CD4-positive, alpha-beta T cell treated with Interleukin-4 for 1 hour (primary cell): ENCODE data around the gene ADRB2.
A peak's percentile ranks its signal among the peaks of the same experiment; 100 is the strongest.

Source experiments
- DNase-seq, 2 donors: peaks; one replicate each; pipeline ENCODE4 v3.0.0-alpha.2; 2020 to 2022

Gene ADRB2

DNA sequence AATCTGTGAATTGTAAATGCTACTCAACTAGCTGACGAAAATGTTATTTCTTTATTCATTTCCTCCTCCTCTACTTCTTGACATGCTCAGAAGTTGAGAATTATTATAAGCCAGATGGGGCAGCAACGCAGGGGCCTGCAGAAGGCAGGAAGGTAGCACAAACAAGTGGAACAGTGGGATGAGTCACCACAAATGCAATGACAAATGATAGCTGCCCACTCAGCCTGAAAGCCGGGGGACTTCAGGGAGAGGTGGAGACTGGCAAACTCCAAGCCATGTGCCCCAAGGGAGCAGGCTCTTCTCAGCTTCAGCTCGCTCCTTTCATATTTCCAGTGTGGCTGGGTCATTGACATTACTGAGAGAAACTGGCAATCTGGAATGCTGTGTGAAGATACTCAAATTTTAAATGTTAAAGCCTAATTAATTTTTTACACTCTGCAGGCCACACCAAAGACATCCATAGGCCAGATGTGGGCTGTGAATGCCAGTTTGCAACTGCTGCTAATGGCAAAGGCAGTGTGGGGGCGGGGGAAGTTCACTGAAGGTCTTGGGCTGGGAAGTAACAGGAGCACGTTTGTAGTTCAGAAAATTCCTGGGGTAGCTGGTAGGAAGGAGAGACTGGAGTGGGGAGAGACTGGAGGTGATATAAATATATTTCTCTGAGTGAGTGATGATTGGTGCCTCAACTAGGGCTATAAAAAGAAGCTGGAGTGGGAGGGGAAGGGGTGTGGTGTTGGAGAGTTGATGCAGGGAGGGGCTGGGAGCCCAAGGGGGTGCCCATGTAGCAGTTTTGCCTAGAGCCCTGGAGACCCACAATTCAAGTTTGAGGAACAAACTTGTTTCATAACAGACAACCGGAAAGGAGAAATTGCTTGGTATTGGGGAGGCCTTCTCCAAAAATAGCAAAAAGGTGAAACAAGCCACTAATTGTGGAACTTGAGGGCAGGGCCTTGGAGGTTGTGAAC is 20.8 kb upstream of the ADRB2 start:
- DNase-seq, result peak in 1 of 2 donors; percentile 26

DNA sequence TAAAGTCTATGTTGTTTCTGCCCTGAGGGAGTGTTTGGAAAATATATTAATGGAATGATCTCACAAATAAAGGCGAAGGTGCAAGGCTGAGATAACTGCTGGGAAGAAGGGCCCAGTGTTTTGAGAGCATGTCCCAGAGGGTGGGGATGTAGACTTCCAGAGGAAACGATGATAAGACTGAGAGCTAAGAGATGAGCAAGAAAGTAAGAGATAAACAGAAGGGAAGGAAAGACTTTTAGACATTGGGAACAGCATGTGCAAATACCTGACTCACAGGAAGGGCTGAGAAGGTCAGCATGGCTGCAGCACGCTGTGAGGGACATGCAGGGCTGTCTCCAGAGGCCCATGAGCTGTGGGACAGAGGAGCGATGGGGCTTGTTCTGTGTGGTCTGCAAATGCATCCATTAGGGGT is 19.9 kb upstream of the ADRB2 start:
- DNase-seq, result no peak

DNA sequence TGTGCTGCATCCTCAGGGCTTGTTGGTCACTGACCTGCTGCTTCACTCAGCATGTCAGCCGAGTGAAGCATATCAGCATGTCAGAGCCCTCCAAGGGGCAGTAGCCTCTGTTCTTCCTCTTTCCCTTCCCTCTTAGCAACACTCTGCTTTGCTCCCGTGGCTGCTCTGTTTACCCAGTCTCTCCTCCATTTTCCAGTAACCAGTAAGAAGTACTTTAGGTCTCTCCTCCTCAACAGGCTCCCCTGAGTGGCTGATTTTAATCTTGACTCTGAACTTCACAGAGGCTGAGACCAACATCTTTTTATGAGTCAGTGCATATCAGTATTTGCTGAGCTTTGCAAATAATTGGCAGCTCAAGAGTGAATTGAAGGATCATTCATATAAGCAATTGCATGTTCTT is 18.6 kb upstream of the ADRB2 start:
- no peak for DNase-seq

DNA sequence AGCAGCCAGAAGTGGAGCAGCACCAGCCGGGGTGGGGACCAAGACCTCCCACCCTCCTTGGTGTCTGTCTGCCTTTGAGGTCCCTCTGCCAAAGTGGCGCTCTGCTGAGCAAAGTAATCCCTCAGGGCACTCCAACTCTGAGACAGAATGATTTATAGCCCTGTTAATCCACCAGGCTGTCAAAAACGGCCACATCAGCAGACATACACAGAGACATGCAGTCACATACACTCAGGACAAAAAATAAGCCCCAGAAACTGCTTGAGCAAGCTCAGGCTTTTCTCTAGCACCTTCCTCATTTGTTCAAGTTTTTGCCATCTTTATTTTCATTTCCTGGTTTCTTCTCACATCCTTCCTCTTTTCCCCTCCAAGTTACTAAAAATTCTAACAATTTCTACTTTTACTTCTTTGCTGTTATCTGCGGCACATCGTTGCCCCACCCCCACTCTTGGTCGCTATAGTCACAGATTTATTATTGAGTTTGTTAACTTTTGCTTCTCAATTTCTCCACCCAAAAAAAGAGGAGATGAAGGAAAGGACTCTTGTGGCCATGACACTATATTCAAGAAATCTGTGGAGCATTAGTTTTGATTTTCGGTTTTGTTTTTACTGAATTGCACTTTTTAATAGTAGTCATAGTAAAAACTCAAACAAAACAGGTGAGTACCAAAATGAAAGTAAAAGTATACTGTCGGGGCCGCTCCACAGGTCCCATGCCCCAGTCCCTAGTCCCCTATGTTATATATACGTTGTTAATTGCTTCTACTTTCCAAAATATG is 17.4 kb upstream of the ADRB2 start:
- DNase-seq, result peak; percentile 65 to 72

DNA sequence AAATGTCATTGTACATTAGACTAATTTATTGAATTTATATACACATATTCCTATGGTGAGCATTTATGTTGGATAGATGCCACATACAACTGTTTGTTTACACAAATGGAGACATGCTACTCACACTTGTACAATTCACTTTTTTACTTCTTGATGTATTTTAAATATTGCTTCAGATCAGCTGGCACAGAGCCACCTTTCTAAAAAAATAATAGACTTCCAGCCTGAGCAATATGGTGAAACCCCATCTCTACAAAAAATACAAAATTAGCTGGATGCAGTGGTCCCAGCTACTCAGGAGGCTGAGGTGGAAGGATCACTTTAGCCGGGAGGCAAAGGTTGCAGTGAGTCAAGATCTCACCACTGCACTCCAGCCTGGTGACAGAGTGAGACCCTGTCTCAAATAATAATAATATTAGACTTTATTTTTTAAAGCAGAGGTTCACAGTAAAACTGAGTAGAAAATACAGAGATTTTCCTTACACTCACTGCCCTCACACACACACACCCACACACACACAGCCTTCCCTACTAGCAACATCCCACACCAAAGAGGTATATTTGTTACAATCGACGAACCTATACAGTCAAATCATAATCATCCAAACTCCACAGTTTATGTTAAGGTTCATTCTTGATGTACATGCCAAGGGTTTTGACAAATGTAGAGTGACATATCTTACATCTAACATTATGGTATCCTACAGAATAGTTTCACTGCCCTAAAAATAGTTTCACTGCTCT is 16.5 kb upstream of the ADRB2 start:
- no peak for DNase-seq

DNA sequence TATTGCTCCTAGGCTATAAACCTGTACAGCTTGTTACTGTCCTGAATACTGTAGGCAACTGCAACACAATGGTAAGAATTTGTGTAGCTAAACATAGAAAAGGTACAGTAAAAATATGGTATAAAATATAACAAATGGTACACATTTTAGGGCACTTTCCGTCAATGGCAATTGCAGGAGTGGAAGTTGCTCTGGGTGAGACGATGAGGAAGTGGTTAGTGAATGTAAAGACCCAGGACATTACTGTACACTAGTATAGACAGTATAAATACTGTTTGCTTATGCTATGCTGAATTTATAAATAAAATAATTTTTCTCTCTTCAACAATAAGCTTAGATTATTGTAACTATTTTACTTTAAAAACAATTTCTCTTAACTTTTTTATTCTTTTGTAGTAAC is 15.6 kb upstream of the ADRB2 start:
- no peak for DNase-seq

DNA sequence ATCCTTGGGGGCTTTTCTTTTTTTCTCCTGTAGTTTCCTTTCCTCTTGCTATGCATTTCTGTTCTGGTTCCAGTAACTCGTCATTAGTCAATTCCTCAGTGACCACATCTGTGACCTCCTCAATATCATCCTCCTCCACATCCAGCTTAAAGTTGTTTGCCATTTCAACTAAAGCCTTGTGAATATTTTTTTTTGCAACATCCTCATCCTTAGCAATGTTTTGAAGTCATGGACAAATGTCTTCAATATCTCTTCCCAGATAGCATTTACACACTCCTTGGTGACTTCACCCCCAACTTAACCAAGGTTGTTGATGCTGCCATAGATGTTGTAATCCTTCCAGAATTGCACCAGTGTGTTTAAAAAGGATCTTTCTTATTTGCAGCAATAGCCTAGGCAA is 14.7 kb upstream of the ADRB2 start:
- DNase-seq, result no peak

DNA sequence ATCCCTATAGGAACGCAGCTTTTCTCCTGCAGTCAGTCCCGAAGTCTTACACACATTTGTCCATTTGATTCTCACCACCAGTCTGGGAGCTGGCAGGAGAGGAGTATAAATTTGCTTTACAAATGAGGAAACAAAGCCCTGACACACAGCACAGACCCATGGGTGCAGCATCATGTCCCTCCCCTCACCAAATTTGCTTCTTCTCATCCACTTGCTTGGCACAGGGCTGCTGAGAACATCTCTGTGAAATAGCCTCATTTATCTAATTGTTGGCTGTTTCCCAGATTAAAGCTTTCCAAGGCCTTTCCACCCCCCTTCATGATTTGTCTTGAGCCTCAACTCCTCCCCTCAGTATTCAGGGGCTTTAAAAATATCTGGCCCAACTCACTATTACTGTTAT is 11.3 kb upstream of the ADRB2 start:
- DNase-seq, result no peak

DNA sequence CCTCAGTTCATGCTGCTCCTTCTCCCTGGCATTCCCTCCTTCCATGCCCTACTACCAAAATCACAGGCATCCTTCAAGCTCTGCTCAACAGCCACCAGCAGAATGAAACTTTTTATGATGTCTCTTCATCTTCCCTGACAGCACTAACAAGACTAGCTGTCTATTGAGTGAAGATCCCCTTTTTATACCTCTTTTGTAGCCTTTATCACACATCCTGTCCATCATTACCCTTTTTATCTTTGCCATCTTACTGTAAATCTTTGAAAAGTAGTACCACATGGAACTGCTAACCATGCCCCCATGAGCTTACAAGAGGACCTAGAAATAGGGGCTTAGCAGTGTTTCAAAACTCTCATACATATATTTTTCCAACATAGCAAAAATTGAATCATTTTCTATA is 10.8 kb upstream of the ADRB2 start:
- no peak for DNase-seq

DNA sequence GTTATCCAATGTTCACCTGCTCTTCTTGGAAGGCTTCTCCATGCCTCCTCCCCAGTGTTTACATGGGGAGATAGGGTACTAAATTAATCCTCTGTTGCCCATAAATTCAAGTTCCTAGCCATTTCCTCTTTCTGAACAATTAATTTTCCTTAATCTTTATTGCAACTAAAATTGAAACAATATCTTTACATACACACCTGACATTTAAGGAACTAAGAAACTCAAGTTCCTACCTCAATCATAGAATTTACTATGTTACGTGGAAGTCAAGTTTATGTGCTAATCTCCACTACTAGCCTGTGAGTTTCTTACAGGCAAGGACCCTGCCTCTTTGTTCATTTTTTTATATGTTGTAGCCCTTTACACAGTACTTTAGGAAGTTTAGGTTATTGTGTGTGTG is 10.1 kb upstream of the ADRB2 start:
- no peak for DNase-seq

DNA sequence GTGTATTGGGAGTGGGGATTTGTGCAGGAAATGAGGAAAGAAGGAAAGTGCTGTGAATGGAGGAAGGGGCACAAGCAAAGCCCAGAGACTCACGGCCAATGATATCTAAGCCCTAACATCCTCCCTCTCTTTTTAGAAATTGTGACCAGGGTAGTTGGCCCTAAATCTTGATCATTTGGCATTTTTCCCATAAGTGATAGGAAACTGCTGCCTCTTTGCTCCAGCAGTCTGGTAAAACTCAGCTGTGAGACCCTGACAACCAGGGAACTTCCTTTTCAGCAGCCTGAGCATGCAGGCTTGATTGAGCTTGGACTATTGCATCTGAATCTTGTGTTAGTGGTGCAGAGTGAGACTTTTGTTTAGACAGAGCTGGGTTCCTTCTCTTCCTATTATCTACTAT is 9.6 kb upstream of the ADRB2 start:
- no peak for DNase-seq

DNA sequence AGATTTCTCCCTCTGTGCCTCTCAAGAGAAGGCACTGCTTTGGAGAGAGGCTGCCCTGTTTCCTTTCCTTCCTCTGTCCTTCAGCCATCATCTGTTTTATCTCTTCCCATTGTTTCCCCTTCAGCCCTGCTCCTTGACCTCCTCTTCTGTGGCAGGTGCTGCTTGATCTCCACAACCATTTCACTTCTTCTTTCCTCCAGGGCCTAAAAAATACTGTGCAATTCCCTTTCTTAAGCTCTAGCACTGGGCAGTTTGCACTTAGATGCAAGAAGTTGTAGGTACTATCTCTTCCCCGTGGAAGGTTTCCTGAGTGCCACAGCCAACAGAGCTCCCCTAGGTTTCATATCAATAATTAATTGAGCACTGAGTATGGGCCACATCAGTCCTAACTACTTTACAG is 8.8 kb upstream of the ADRB2 start:
- no peak for DNase-seq

DNA sequence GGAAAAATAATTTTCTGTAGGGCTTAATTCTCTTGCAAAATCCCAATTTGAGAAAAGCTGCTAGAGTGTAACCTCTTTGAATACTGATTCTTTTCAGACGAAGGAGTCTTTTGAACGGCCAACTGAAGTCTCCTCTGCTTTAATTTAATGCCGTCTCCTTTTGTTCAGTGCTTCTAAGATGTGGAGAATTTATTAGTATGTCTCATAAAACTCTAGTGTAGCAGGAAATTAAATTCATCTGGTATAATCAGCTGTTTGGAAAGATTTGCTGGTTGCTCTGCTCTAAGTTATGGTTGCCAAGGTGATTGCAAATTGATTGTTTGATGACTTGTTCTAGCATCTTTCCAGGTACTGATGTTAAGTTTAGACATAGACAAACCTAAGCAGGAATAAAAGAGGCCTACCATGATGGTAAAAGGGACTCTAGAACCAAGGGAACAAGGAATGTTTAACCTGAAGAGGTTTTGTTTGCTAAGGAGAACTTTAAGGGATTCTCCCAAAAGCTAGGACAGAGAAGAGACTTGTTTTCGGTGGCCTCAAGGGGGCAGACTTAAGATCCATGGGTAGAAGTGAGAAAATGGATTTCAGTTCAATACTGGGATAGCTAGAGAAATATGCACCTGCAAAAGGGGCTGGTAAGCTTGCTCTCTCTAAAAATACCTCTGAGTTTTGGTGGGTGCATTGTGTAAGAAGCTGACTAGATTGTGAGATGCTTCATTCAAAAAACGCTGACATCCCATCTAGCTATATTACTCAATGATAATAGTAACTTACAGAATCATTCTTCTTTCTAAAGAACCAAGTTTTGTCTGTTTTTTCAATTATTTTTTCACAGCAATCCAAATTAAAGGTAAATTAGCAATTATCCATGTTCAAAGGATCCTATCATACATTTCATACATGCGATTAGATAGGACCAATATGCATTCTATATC is 5.7 kb upstream of the ADRB2 start:
- DNase-seq, result peak in 1 of 2 donors; percentile 52

DNA sequence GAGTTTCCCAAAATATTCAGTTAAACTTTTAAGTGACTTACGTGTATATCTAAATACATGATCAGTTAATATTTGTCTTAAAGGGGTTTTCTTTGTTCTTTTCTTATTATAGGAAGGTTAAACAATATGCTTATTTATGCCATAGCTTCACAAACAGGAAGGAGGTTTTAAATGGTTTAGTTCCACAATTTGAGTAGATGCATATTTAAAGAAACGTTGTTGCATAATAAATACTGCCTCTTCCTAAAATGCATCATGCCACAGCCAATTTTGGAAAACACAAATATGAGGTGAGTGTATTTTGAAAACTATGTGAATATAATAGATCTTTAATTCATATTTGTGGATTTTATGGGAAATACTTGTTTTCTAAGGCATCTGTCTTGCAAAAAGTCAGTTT is 2.5 kb upstream of the ADRB2 start:
- no peak for DNase-seq

DNA sequence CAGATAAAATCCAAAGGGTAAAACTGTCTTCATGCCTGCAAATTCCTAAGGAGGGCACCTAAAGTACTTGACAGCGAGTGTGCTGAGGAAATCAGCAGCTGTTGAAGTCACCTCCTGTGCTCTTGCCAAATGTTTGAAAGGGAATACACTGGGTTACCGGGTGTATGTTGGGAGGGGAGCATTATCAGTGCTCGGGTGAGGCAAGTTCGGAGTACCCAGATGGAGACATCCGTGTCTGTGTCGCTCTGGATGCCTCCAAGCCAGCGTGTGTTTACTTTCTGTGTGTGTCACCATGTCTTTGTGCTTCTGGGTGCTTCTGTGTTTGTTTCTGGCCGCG is 727 bp upstream of the ADRB2 start:
- DNase-seq, result no peak

DNA sequence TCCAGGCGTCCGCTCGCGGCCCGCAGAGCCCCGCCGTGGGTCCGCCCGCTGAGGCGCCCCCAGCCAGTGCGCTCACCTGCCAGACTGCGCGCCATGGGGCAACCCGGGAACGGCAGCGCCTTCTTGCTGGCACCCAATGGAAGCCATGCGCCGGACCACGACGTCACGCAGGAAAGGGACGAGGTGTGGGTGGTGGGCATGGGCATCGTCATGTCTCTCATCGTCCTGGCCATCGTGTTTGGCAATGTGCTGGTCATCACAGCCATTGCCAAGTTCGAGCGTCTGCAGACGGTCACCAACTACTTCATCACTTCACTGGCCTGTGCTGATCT is 294 bp downstream of the ADRB2 start:
- DNase-seq, result no peak

DNA sequence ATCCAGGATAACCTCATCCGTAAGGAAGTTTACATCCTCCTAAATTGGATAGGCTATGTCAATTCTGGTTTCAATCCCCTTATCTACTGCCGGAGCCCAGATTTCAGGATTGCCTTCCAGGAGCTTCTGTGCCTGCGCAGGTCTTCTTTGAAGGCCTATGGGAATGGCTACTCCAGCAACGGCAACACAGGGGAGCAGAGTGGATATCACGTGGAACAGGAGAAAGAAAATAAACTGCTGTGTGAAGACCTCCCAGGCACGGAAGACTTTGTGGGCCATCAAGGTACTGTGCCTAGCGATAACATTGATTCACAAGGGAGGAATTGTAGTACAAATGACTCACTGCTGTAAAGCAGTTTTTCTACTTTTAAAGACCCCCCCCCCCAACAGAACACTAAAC is 1.3 kb downstream of the ADRB2 start:
- DNase-seq, result no peak

DNA sequence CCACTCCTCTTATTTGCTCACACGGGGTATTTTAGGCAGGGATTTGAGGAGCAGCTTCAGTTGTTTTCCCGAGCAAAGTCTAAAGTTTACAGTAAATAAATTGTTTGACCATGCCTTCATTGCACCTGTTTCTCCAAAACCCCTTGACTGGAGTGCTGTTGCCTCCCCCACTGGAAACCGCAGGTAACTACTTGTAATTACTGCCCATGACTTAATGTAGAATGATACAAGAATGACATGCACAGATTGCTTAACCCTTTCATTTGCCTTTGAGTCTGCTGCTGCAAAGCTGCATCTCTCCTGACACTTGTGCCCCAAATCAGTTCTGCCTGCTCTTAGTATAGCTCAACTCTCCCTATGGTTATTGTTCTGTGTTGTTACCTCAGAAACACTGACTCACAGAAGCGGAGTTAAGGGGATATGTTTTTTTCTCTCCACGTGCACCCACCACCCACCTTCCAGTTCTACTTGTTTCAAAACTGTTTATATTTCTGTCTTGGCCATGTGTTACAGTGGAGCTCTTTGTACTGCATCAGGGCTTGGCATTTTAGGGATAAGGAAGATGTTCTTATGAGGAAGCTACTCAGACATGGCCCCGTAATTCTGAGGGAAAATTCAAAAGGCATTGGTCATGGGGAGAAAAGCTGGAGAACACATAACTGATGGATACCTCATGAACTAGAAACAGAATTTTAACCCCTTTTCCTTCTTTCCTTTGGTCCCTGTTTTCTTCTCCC is 2.3 kb downstream of the ADRB2 start:
- DNase-seq, result peak in 1 of 2 donors; percentile 22

DNA sequence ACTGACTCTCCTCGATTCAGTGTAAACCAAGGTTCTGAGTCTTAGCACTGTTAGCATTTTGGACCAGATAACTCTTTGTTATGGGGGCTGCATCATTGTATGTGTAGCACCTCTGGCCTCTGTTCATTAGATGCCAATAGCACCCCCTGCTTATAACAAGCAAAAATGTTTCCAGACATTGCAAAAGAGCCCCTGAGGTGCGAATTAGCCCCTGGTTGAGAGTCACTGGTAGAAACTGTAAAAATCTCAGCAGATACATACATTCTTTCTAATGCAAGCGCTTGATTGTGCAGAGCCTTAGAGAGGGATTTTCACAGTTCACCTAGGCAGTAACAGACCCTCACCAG is 2.8 kb downstream of the ADRB2 start:
- no peak for DNase-seq

DNA sequence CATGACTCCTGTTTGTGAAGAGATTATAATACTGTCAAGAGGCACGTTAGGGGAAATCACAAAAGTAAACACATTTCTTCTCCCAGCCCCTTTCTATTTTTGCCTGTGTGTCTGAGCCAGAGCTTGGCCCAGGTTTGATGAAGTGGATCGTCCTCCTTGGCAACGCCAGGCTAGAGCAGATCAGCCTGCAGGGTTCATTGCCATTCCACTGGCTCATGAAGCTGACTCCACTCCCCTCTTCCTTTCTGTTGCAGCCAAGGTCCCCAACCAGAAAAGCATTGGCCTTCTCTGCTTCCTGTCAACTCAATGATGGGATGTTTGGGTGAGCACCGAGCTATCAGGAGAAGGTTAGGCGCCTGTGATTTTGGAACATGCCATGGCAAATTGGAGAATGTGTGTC is 3.3 kb downstream of the ADRB2 start:
- DNase-seq, result no peak

DNA sequence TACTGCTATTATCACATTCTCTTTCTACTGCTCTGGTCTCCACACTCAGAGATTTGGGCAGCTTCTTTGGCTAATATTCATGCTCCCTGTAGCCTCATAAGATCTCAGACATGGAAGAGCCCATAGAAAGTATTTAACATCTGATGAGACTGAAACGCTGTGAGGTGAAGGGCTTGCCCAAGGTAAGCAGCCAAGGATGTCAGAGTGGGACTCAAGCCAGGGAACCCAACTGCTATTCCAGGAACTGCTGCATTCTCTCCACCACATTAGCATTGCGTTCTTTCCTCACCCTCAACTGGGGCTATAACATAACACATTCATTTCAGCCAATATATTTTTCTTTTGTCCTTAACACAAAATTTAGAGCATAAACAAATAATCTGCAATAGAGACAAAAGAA is 3.8 kb downstream of the ADRB2 start:
- no peak for DNase-seq
